ENCODE results near the gene CLIC4. TPM values are rescaled to one million over a fixed set of nuclear protein-coding genes. Genes with fewer than 3 reads are reported as not detected.

CLIC4 gene
- total RNA-seq, 1 experiment from 2014 or later, result 262 TPM

DNA sequence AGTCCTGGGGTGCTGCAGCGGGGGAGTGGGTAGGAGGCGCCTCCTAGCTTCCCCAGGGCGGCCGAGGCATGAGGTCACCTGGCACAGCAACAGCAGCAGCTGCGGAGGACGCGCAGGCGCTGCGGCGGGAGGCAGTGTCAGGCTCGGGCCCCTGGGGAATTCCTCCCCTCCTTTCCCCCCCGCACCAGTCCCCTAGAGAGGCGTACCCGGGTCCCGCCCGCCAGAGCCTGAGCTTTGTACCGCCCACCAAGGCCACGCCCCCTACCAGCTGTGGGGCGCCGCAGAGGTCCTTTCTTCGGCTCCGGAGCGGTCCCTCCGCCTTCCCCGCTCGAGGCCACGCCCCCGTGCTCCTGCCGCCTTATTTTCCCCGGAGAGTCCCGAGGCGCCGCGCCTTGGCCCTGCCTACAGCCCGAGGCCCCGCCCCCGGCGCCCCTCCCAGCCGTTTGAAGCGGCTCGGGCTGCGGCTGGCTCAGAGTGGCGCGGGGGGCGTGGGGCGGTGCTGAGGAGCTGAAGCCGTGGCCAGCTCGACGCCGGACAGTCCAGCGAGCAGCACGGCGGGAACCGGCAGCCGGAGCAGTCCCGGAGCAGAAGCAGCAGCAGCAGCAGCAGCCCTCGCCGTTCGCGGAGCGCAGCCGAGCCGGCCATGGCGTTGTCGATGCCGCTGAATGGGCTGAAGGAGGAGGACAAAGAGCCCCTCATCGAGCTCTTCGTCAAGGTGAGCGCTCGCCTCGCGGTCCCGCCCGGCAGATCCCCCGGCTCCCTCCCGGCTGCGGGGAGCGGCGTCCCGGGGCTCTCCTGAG lies at the start of gene CLIC4 (continued):
- peak; percentile 74 for TF ChIP-seq GABPB1 (CRISPR knock-in tag; IDR thresholded peaks at IDR 0.05)
- 0 out of 2 replicates have a peak, but pooled peaks have one; percentile 56 for TF ChIP-seq JUN (CRISPR knock-in tag; IDR thresholded peaks at IDR 0.05)
- no peak for TF ChIP-seq IRF2 (CRISPR knock-in tag; IDR thresholded peaks at IDR 0.05; ENCODE audit: borderline replicate concordance, low read depth)
- TF ChIP-seq, protein P1, sequence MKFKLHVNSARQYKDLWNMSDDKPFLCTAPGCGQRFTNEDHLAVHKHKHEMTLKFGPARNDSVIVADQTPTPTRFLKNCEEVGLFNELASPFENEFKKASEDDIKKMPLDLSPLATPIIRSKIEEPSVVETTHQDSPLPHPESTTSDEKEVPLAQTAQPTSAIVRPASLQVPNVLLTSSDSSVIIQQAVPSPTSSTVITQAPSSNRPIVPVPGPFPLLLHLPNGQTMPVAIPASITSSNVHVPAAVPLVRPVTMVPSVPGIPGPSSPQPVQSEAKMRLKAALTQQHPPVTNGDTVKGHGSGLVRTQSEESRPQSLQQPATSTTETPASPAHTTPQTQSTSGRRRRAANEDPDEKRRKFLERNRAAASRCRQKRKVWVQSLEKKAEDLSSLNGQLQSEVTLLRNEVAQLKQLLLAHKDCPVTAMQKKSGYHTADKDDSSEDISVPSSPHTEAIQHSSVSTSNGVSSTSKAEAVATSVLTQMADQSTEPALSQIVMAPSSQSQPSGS (CRISPR knock-in tag; IDR thresholded peaks at IDR 0.05; ENCODE audit: borderline replicate concordance, low read depth), result no peak
- TF ChIP-seq, protein P2, sequence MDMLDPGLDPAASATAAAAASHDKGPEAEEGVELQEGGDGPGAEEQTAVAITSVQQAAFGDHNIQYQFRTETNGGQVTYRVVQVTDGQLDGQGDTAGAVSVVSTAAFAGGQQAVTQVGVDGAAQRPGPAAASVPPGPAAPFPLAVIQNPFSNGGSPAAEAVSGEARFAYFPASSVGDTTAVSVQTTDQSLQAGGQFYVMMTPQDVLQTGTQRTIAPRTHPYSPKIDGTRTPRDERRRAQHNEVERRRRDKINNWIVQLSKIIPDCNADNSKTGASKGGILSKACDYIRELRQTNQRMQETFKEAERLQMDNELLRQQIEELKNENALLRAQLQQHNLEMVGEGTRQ (CRISPR knock-in tag; IDR thresholded peaks at IDR 0.05), result peak; percentile 51; the same call in 1 of the 2 replicates
- TF ChIP-seq FOXK1 (CRISPR knock-in tag; IDR thresholded peaks at IDR 0.05), result peak; percentile 75
- TF ChIP-seq SMAD4 (CRISPR knock-in tag; IDR thresholded peaks at IDR 0.05), result no peak
- TF ChIP-seq, protein P3, sequence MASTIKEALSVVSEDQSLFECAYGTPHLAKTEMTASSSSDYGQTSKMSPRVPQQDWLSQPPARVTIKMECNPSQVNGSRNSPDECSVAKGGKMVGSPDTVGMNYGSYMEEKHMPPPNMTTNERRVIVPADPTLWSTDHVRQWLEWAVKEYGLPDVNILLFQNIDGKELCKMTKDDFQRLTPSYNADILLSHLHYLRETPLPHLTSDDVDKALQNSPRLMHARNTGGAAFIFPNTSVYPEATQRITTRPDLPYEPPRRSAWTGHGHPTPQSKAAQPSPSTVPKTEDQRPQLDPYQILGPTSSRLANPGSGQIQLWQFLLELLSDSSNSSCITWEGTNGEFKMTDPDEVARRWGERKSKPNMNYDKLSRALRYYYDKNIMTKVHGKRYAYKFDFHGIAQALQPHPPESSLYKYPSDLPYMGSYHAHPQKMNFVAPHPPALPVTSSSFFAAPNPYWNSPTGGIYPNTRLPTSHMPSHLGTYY (CRISPR knock-in tag; IDR thresholded peaks at IDR 0.05), result no peak
- TF ChIP-seq SMAD3 (CRISPR knock-in tag; IDR thresholded peaks at IDR 0.05; ENCODE audit: borderline replicate concordance), result peak; percentile 87; the same call in 1 of the 2 replicates
- no peak for TF ChIP-seq TP53 (CRISPR knock-in tag; IDR thresholded peaks at IDR 0.05)
- TF ChIP-seq, protein P4, sequence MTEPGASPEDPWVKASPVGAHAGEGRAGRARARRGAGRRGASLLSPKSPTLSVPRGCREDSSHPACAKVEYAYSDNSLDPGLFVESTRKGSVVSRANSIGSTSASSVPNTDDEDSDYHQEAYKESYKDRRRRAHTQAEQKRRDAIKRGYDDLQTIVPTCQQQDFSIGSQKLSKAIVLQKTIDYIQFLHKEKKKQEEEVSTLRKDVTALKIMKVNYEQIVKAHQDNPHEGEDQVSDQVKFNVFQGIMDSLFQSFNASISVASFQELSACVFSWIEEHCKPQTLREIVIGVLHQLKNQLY (CRISPR knock-in tag; IDR thresholded peaks at IDR 0.05), result no peak
- TF ChIP-seq, protein P5, sequence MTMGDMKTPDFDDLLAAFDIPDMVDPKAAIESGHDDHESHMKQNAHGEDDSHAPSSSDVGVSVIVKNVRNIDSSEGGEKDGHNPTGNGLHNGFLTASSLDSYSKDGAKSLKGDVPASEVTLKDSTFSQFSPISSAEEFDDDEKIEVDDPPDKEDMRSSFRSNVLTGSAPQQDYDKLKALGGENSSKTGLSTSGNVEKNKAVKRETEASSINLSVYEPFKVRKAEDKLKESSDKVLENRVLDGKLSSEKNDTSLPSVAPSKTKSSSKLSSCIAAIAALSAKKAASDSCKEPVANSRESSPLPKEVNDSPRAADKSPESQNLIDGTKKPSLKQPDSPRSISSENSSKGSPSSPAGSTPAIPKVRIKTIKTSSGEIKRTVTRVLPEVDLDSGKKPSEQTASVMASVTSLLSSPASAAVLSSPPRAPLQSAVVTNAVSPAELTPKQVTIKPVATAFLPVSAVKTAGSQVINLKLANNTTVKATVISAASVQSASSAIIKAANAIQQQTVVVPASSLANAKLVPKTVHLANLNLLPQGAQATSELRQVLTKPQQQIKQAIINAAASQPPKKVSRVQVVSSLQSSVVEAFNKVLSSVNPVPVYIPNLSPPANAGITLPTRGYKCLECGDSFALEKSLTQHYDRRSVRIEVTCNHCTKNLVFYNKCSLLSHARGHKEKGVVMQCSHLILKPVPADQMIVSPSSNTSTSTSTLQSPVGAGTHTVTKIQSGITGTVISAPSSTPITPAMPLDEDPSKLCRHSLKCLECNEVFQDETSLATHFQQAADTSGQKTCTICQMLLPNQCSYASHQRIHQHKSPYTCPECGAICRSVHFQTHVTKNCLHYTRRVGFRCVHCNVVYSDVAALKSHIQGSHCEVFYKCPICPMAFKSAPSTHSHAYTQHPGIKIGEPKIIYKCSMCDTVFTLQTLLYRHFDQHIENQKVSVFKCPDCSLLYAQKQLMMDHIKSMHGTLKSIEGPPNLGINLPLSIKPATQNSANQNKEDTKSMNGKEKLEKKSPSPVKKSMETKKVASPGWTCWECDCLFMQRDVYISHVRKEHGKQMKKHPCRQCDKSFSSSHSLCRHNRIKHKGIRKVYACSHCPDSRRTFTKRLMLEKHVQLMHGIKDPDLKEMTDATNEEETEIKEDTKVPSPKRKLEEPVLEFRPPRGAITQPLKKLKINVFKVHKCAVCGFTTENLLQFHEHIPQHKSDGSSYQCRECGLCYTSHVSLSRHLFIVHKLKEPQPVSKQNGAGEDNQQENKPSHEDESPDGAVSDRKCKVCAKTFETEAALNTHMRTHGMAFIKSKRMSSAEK (CRISPR knock-in tag; IDR thresholded peaks at IDR 0.05; ENCODE audit: borderline replicate concordance), result no peak
- TF ChIP-seq ETV6 (CRISPR knock-in tag; IDR thresholded peaks at IDR 0.05), result peak; percentile 22; the same call in 1 of the 2 replicates
- TF ChIP-seq RORB (CRISPR knock-in tag; IDR thresholded peaks at IDR 0.05), result no peak
- TF ChIP-seq, protein P6, sequence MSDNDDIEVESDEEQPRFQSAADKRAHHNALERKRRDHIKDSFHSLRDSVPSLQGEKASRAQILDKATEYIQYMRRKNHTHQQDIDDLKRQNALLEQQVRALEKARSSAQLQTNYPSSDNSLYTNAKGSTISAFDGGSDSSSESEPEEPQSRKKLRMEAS (CRISPR knock-in tag; IDR thresholded peaks at IDR 0.05), result peak; percentile 74
- TF ChIP-seq CREM (CRISPR knock-in tag; IDR thresholded peaks at IDR 0.05), result no peak
- 0 out of 2 replicates have a peak, but pooled peaks have one; percentile 32 for TF ChIP-seq TEAD4 (CRISPR knock-in tag; IDR thresholded peaks at IDR 0.05)
- TF ChIP-seq JAZF1 (CRISPR knock-in tag; IDR thresholded peaks at IDR 0.05), result no peak
- TF ChIP-seq ZNF671 (CRISPR knock-in tag; IDR thresholded peaks at IDR 0.05), result no peak
- TF ChIP-seq, protein P7, sequence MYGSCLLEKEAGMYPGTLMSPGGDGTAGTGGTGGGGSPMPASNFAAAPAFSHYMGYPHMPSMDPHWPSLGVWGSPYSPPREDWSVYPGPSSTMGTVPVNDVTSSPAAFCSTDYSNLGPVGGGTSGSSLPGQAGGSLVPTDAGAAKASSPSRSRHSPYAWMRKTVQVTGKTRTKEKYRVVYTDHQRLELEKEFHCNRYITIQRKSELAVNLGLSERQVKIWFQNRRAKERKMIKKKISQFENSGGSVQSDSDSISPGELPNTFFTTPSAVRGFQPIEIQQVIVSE (CRISPR knock-in tag; IDR thresholded peaks at IDR 0.05; ENCODE audit: borderline replicate concordance), result no peak
- TF ChIP-seq, protein P8, sequence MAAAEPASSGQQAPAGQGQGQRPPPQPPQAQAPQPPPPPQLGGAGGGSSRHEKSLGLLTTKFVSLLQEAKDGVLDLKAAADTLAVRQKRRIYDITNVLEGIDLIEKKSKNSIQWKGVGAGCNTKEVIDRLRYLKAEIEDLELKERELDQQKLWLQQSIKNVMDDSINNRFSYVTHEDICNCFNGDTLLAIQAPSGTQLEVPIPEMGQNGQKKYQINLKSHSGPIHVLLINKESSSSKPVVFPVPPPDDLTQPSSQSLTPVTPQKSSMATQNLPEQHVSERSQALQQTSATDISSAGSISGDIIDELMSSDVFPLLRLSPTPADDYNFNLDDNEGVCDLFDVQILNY (CRISPR knock-in tag; IDR thresholded peaks at IDR 0.05), result peak; percentile 93
- TF ChIP-seq GRHL2 (CRISPR knock-in tag; IDR thresholded peaks at IDR 0.05; ENCODE audit: insufficient replicate concordance, severe bottlenecking), result no peak
- no peak for TF ChIP-seq HMGA2 (CRISPR knock-in tag; IDR thresholded peaks at IDR 0.05)
- no peak for TF ChIP-seq ZNF219 (CRISPR knock-in tag; IDR thresholded peaks at IDR 0.05; ENCODE audit: borderline replicate concordance)
- peak; percentile 59; the same call in 1 of the 2 replicates for TF ChIP-seq ZBTB21 (CRISPR knock-in tag; IDR thresholded peaks at IDR 0.05; ENCODE audit: borderline replicate concordance)
